Measurements from ENCODE around the gene LRTM2. TPM values are rescaled to one million over a fixed set of nuclear protein-coding genes. Genes with fewer than 3 reads are reported as not detected.

LRTM2 gene
- total RNA-seq, 1 donor from 2014 or later = not detected

DNA sequence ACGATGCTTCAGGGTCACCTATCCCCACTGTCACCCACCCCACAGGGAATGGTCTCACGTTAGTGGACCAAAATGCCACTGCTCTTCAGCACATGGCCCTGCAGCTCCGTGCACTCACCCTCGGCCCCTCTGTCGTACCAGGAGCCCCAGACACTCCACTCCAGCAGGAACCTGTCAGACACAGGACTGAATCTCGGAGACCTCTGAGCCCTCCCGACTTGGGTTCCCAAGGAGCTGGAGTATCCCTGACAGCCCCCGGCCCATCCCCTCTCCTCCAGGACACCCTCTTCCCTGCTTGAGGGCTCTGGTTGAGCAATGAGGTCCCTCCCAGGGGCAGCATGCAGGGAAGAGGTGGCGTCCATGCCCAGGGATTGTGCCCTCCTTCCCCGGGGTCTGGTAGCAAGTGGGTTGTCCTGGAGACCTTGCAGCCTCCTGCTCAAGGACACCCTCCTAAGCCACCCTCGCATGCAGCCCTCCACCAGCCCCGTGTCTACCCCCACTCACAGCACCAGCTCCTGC lies 20.4 kb upstream of the LRTM2 start:
- TF ChIP-seq EZH2phosphoT487 (IDR thresholded peaks at IDR 0.05) (no peak), EZH2 (IDR thresholded peaks at IDR 0.05) (no peak)
- TF ChIP-seq, protein P1, sequence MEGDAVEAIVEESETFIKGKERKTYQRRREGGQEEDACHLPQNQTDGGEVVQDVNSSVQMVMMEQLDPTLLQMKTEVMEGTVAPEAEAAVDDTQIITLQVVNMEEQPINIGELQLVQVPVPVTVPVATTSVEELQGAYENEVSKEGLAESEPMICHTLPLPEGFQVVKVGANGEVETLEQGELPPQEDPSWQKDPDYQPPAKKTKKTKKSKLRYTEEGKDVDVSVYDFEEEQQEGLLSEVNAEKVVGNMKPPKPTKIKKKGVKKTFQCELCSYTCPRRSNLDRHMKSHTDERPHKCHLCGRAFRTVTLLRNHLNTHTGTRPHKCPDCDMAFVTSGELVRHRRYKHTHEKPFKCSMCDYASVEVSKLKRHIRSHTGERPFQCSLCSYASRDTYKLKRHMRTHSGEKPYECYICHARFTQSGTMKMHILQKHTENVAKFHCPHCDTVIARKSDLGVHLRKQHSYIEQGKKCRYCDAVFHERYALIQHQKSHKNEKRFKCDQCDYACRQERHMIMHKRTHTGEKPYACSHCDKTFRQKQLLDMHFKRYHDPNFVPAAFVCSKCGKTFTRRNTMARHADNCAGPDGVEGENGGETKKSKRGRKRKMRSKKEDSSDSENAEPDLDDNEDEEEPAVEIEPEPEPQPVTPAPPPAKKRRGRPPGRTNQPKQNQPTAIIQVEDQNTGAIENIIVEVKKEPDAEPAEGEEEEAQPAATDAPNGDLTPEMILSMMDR (IDR thresholded peaks at IDR 0.05) = no peak
- H3K4me3 ChIP-seq = no peak overlapping the region
- H3F3A ChIP-seq (ENCODE audit: low read depth) = no peaks in the 10 kb centered on the region
- H3K27me3 ChIP-seq = peaks cover 12% of the 10 kb centered on the region
- Mint-ChIP-seq H3K27me3 (ENCODE audit: insufficient read depth, low read depth) (peaks cover 11% of the 10 kb centered on the region), H3K4me3 (no peak overlapping the region), H3K4me1 (peaks cover 25% of the 10 kb centered on the region), H3K36me3 (no peaks in the 10 kb centered on the region), H3K9me3 (no peaks in the 10 kb centered on the region), H3K27ac (no peak overlapping the region)
- no peaks in the 10 kb centered on the region for H3K9me3 ChIP-seq (ENCODE audit: low read depth)
- no peak overlapping the region for H2AFZ ChIP-seq (replicated peaks)
- no peak overlapping the region for H3K9ac ChIP-seq
- H3K79me2 ChIP-seq (ENCODE audit: low read depth) = no peaks in the 10 kb centered on the region
- H3K4me1 ChIP-seq = peaks cover 4% of the 10 kb centered on the region
- no peak overlapping the region for H3K4me2 ChIP-seq
- H3K36me3 ChIP-seq = no peaks in the 10 kb centered on the region
- no peaks in the 10 kb centered on the region for H4K20me1 ChIP-seq (ENCODE audit: low read depth)
- H3K27ac ChIP-seq = no peak overlapping the region
- no peak for DNase-seq (ENCODE audit: low spot score)

DNA sequence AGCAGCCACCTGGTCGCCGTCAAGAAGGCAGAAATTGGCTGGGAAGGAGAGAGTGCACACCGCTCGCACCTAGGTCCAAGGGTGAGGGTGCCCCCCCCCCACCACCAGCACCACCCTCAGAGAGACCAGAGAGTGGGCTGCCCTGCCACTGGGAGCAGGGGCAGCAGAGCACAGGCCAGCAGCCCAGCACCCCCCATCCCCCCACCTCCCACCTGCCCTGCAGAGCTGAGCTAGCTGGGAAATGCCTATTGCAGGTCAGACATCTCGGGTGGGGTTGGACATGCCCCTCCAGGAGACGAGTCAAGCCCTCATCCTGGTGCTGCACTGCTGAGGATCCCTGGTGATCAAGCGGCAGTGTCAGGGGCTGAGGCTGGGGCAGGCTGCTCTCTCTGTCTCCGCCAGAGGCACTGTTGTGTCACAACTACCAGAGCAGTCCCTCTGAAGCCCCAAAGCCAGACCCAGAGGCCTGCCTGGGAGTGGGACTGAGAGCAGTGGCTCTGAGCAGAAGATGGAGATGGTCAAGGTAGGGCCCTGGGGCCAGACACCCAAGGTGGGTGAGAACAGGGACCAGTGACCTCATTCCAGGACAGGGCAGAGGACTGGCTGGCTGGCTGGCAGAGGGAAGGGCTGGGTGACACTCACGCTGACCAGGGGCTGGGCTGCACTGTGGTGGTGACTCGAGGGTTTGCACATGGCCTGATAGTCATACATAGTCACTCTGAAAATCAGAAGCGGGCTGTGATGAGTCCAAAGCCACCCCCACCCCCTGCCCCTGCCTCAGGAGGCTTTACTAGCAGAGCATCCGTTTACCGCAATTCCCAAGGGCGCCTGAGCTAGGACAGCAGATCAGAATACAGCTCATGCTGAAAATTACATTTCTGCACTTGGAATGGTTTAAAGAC lies 19.7 kb upstream of the LRTM2 start:
- H3F3A ChIP-seq (ENCODE audit: low read depth) = no peaks in the 10 kb centered on the region
- no peak overlapping the region for H3K4me3 ChIP-seq
- no peaks in the 10 kb centered on the region for H4K20me1 ChIP-seq (ENCODE audit: low read depth)
- no peaks in the 10 kb centered on the region for H3K36me3 ChIP-seq
- H3K27me3 ChIP-seq = peaks cover 12% of the 10 kb centered on the region
- no peaks in the 10 kb centered on the region for H3K36me3 Mint-ChIP-seq
- TF ChIP-seq EZH2 (IDR thresholded peaks at IDR 0.05) (no peak), EZH2phosphoT487 (IDR thresholded peaks at IDR 0.05) (no peak)
- TF ChIP-seq, protein P1 (IDR thresholded peaks at IDR 0.05) = peak; percentile 53
- H3K4me1 ChIP-seq = peaks cover 2% of the 10 kb centered on the region
- H3K27ac ChIP-seq = no peak overlapping the region
- peak; percentile 71 for DNase-seq (ENCODE audit: low spot score)
- no peaks in the 10 kb centered on the region for H3K9me3 Mint-ChIP-seq
- H3K27ac Mint-ChIP-seq = no peak overlapping the region
- no peak overlapping the region for H2AFZ ChIP-seq (replicated peaks)
- no peaks in the 10 kb centered on the region for H3K79me2 ChIP-seq (ENCODE audit: low read depth)
- H3K9ac ChIP-seq = no peak overlapping the region
- peaks cover 21% of the 10 kb centered on the region for H3K4me1 Mint-ChIP-seq
- no peak overlapping the region for H3K4me3 Mint-ChIP-seq
- peaks cover 11% of the 10 kb centered on the region for H3K27me3 Mint-ChIP-seq (ENCODE audit: insufficient read depth, low read depth)
- no peaks in the 10 kb centered on the region for H3K9me3 ChIP-seq (ENCODE audit: low read depth)
- no peak overlapping the region for H3K4me2 ChIP-seq

DNA sequence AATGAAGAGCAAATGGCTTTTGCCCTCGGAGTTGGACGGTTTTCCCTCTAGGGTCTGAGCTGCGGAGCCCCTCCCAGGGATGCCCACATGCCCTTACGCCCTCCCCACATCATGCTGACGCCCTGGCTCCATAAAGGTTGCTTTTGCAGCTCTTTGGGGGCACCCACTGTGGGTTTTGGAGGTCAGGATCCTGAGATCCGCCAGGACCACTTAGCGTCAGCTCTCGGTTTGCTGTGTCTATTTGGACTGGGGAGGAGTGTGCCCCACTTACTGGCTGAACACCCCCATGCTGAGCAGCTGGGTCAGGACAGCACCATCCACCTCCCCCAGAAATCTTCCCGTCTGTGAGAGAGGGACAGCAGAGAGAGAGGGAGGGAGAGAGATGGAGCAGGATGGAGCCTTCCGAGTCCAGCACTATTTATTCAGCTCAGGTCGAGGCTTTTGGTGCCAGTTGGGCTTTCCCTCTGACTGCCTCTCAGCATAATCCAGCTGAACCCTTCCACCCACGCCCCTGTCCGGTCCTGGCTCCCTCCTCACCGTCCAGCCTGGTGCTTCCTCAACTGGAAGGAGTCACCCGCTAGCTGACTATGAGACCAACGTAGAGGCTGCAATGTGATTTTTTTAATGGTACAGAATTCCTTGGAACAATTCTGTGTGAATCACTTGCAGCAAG lies 18.9 kb upstream of the LRTM2 start:
- Histone ChIP-seq H3K4me2 (no peak overlapping the region), H3K27me3 (peaks cover 10% of the 10 kb centered on the region), H3K9me3 (ENCODE audit: low read depth) (no peaks in the 10 kb centered on the region), H3K4me3 (no peak overlapping the region), H2AFZ (replicated peaks) (no peak overlapping the region), H3K9ac (no peak overlapping the region), H3K36me3 (no peaks in the 10 kb centered on the region), H3F3A (ENCODE audit: low read depth) (no peaks in the 10 kb centered on the region), H4K20me1 (ENCODE audit: low read depth) (no peaks in the 10 kb centered on the region), H3K79me2 (ENCODE audit: low read depth) (no peaks in the 10 kb centered on the region), H3K27ac (no peak overlapping the region), H3K4me1 (no peaks in the 10 kb centered on the region)
- H3K4me1 Mint-ChIP-seq = peaks cover 19% of the 10 kb centered on the region
- no peak for TF ChIP-seq EZH2phosphoT487 (IDR thresholded peaks at IDR 0.05)
- no peak for TF ChIP-seq EZH2 (IDR thresholded peaks at IDR 0.05)
- TF ChIP-seq, protein P1 (IDR thresholded peaks at IDR 0.05) = no peak
- H3K9me3 Mint-ChIP-seq = no peaks in the 10 kb centered on the region
- H3K27ac Mint-ChIP-seq = no peak overlapping the region
- no peaks in the 10 kb centered on the region for H3K36me3 Mint-ChIP-seq
- H3K4me3 Mint-ChIP-seq = no peak overlapping the region
- no peak for DNase-seq (ENCODE audit: low spot score)
- peaks cover 11% of the 10 kb centered on the region for H3K27me3 Mint-ChIP-seq (ENCODE audit: insufficient read depth, low read depth)
